Neutrophil (primary cell): ENCODE measurements around the gene FLT1.

Experiments
- H3K27ac ChIP-seq: fragments of 200-600 bp; sonication (generic); 2 replicates; pipeline ENCODE4 v1.5.1; 2016; ENCODE audit warnings: mild to moderate bottlenecking, moderate library complexity
- H3K27me3 ChIP-seq: fragments of 200-600 bp; sonication (generic); 2 replicates; pipeline ENCODE4 v1.6.0; 2016; ENCODE audit warnings: mild to moderate bottlenecking
- H3K36me3 ChIP-seq: fragments of 200-600 bp; sonication (generic); 2 replicates; pipeline ENCODE4 v1.5.1; 2017
- H3K4me1 ChIP-seq, 2 experiments: fragments of 200-600 bp in 1 of 2; sonication (generic) in 1 of 2; 1 replicate in 1 of 2; 2 replicates in 1 of 2; pipeline versions ENCODE4 v1.5.1 to v1.6.1; 2013 to 2016; ENCODE audit warnings: low read depth in 1 of 2, low read length in 1 of 2, mild to moderate bottlenecking in 1 of 2, moderate library complexity in 1 of 2; ENCODE audit not compliant: control insufficient read depth in 1 of 2, insufficient read depth in 1 of 2
- H3K4me3 ChIP-seq, 2 experiments: fragments of 200-600 bp in 1 of 2; sonication (generic) in 1 of 2; 1 replicate in 1 of 2; 2 replicates in 1 of 2; pipeline ENCODE4 v1.5.1; 2013 to 2016; ENCODE audit warnings: low read depth in 1 of 2, low read length in 1 of 2, mild to moderate bottlenecking in 1 of 2, moderate library complexity in 1 of 2
- H3K9me3 ChIP-seq: fragments of 200-600 bp; sonication (generic); 2 replicates; pipeline ENCODE4 v1.5.1; 2016
- CTCF ChIP-seq: fragments of 200-600 bp; sonication (generic); IDR thresholded peaks from 2 replicates; pipeline ENCODE4 v1.5.1; 2016; ENCODE audit warnings: antibody characterized with exemption

Gene FLT1

GRCh38 chr13:28528848-28529247, 33.9 kb upstream of the FLT1 start:
- Histone ChIP-seq H3K9me3 (no peaks in the 10 kb centered on the region), H3K27me3 (peaks cover 72% of the 10 kb centered on the region), H3K4me1 (peaks cover 41 to 57% of the 10 kb centered on the region in 2 experiments), H3K36me3 (no peaks in the 10 kb centered on the region), H3K4me3 (no peak overlapping the region), H3K27ac (no peak overlapping the region)
- TF ChIP-seq CTCF, result no peak

GRCh38 chr13:28528388-28528787, 33.5 kb upstream of the FLT1 start:
- Histone ChIP-seq H3K27me3 (peaks cover 67% of the 10 kb centered on the region), H3K4me1 (peaks cover 41 to 57% of the 10 kb centered on the region in 2 experiments)

GRCh38 chr13:28527629-28528028, 32.7 kb upstream of the FLT1 start:
- H3K4me1 ChIP-seq, result peaks cover 40 to 52% of the 10 kb centered on the region in 2 experiments
- peaks cover 60% of the 10 kb centered on the region for H3K27me3 ChIP-seq
- TF ChIP-seq CTCF, result no peak
- H3K4me3 ChIP-seq, result peak overlapping the region; percentile 7 to 32
- peak overlapping the region; percentile 60 for H3K27ac ChIP-seq
- H3K9me3 ChIP-seq, result no peaks in the 10 kb centered on the region
- H3K36me3 ChIP-seq, result no peaks in the 10 kb centered on the region

More at GRCh38 chr13:28528388-28528787, 33.5 kb upstream of the FLT1 start:
- no peak for TF ChIP-seq CTCF
- no peak overlapping the region for H3K27ac ChIP-seq
- H3K4me3 ChIP-seq, result no peak overlapping the region
- no peaks in the 10 kb centered on the region for H3K36me3 ChIP-seq
- H3K9me3 ChIP-seq, result no peaks in the 10 kb centered on the region

- H3K27me3 ChIP-seq, result peaks cover 52% of the 10 kb centered on the region
- no peak for TF ChIP-seq CTCF
- peak overlapping the region; percentile 60 for H3K27ac ChIP-seq
- peaks cover 35 to 45% of the 10 kb centered on the region in 2 experiments for H3K4me1 ChIP-seq
- no peaks in the 10 kb centered on the region for H3K9me3 ChIP-seq
- H3K4me3 ChIP-seq, result no peak overlapping the region
- H3K36me3 ChIP-seq, result no peaks in the 10 kb centered on the region
These were observed 31.9 kb upstream of the FLT1 start for GRCh38 chr13:28526876-28527275.

- TF ChIP-seq CTCF, result no peak
- Histone ChIP-seq H3K4me3 (no peak overlapping the region), H3K27me3 (peaks cover 20% of the 10 kb centered on the region), H3K4me1 (peaks cover 12 to 13% of the 10 kb centered on the region in 2 experiments), H3K27ac (no peak overlapping the region), H3K9me3 (no peaks in the 10 kb centered on the region), H3K36me3 (no peaks in the 10 kb centered on the region)
These were observed 27.9 kb upstream of the FLT1 start for GRCh38 chr13:28522871-28523270.

GRCh38 chr13:28513745-28514144, 18.8 kb upstream of the FLT1 start:
- H3K27ac ChIP-seq, result no peak overlapping the region
- H3K4me1 ChIP-seq, result no peaks in the 10 kb centered on the region
- H3K9me3 ChIP-seq, result no peaks in the 10 kb centered on the region
- no peaks in the 10 kb centered on the region for H3K36me3 ChIP-seq
- peaks cover 1% of the 10 kb centered on the region for H3K27me3 ChIP-seq
- no peak for TF ChIP-seq CTCF
- no peak overlapping the region for H3K4me3 ChIP-seq
